Activated T-cell treated with anti-CD3 and anti-CD28 coated beads for 4 hours (primary cell): Measurements from ENCODE around the gene IVD.

Experiments
- DNase-seq: peaks from one replicate; pipeline ENCODE4 v3.0.0-alpha.2; 2020

The IVD gene

GRCh38 chr15:40416056-40416455, 10.5 kb downstream of the IVD start:
- no peak for DNase-seq

GRCh38 chr15:40418126-40418525, 12.5 kb downstream of the IVD start:
- DNase-seq: no peak

- no peak for DNase-seq
Measured at GRCh38 chr15:40420071-40420713, 14.6 kb downstream of the IVD start.

GRCh38 chr15:40420793-40421192, 15.2 kb downstream of the IVD start:
- no peak for DNase-seq

- peak; percentile 80 for DNase-seq
Measured at GRCh38 chr15:40421246-40422157, 15.9 kb downstream of the IVD start.

GRCh38 chr15:40424483-40425115, 19.0 kb downstream of the IVD start:
- no peak for DNase-seq

GRCh38 chr15:40425681-40426080, 20.1 kb downstream of the IVD start:
- DNase-seq: no peak

GRCh38 chr15:40427188-40427587, 21.6 kb downstream of the IVD start:
- no peak for DNase-seq

GRCh38 chr15:40428185-40428584, 22.6 kb downstream of the IVD start:
- no peak for DNase-seq

GRCh38 chr15:40429068-40429710, 23.6 kb downstream of the IVD start:
- no peak for DNase-seq

- no peak for DNase-seq
Measured at GRCh38 chr15:40430271-40430805, 24.7 kb downstream of the IVD start.

GRCh38 chr15:40435023-40435709, 29.6 kb downstream of the IVD start:
- DNase-seq: no peak

GRCh38 chr15:40435710-40436089, 30.1 kb downstream of the IVD start:
- no peak for DNase-seq

GRCh38 chr15:40436116-40436891, 30.7 kb downstream of the IVD start:
- DNase-seq: no peak

GRCh38 chr15:40436892-40437751, 31.5 kb downstream of the IVD start:
- DNase-seq: no peak

- DNase-seq: no peak
Measured at GRCh38 chr15:40437752-40438687, 32.4 kb downstream of the IVD start.

- no peak for DNase-seq
Measured at GRCh38 chr15:40438712-40439111, 33.1 kb downstream of the IVD start.

- no peak for DNase-seq
Measured at GRCh38 chr15:40439461-40439959, 33.9 kb downstream of the IVD start.
